Astrocyte (in vitro differentiated cells and primary cell): Measurements from ENCODE around the gene IQCC.

ENCODE experiments used
- CTCF ChIP-seq: IDR thresholded peaks from 2 replicates; pipeline ENCODE4 v1.5.1; 2011; ENCODE audit warnings: low read depth, mild to moderate bottlenecking, inconsistent platforms, low read length, moderate library complexity; ENCODE audit not compliant: insufficient read depth
- EZH2 ChIP-seq: IDR thresholded peaks from 2 replicates; pipeline ENCODE4 v1.6.1; 2012; ENCODE audit warnings: mild to moderate bottlenecking, low read length, inconsistent platforms; ENCODE audit not compliant: insufficient read depth

GRCh38 chr1:32178380-32179192 is 26.9 kb upstream of the IQCC start:
- TF ChIP-seq CTCF (no peak), EZH2 (no peak)
